Activated T-helper 2 cell treated with anti-CD3 and anti-CD28 coated beads, Interferon-gamma antibody, Interleukin-2, Interleukin-4, amounts not matched to agents 10 μg/mL and 5 μg/mL and 100 μg/mL, durations not matched to agents 14 hours and 24 hours and 36 hours (primary cell): ENCODE data around the gene KCP. TPM values are rescaled to one million over a fixed set of nuclear protein-coding genes. Genes with fewer than 3 reads are reported as not detected.
"Not testable (repeated sequence)": the region's sequence is repeated elsewhere in the genome, so short reads cannot be mapped to it uniquely, and the experiment has no call there.

Source experiments
- DNase-seq: peaks from one replicate; pipeline ENCODE4 v3.0.0; 2021; ENCODE audit warnings: low spot score
- H3K27ac Mint-ChIP-seq: one replicate; pipeline ENCODE4 v1.8.0; 2021; ENCODE audit warnings: mixed read lengths
- H3K27me3 Mint-ChIP-seq: one replicate; pipeline ENCODE4 v1.8.0; 2021; ENCODE audit warnings: low read depth, mixed read lengths
- H3K36me3 Mint-ChIP-seq: one replicate; pipeline ENCODE4 v1.8.0; 2021; ENCODE audit warnings: low read depth, mixed read lengths
- H3K4me1 Mint-ChIP-seq: one replicate; pipeline ENCODE4 v1.8.0; 2021; ENCODE audit warnings: low read depth, mixed read lengths
- H3K4me3 Mint-ChIP-seq: one replicate; pipeline ENCODE4 v1.8.0; 2021; ENCODE audit warnings: low read depth, mild to moderate bottlenecking, moderate library complexity, mixed read lengths
- H3K9me3 Mint-ChIP-seq: one replicate; pipeline ENCODE4 v1.8.0; 2021; ENCODE audit warnings: mixed read lengths
- intact Hi-C: fragments of 100-400 bp; cut with micrococcal nuclease; formaldehyde crosslinking; loops from one replicate; pipeline ENCODE4 v1.15.1; 2023
- total RNA-seq: library from RNA; stranded (reverse); gene quantifications from 2 replicates; pipeline ENCODE4 v1.2.3, GENCODE V29; 2022

KCP gene
- total RNA-seq, 1 donor from 2014 or later, result not detected

DNA sequence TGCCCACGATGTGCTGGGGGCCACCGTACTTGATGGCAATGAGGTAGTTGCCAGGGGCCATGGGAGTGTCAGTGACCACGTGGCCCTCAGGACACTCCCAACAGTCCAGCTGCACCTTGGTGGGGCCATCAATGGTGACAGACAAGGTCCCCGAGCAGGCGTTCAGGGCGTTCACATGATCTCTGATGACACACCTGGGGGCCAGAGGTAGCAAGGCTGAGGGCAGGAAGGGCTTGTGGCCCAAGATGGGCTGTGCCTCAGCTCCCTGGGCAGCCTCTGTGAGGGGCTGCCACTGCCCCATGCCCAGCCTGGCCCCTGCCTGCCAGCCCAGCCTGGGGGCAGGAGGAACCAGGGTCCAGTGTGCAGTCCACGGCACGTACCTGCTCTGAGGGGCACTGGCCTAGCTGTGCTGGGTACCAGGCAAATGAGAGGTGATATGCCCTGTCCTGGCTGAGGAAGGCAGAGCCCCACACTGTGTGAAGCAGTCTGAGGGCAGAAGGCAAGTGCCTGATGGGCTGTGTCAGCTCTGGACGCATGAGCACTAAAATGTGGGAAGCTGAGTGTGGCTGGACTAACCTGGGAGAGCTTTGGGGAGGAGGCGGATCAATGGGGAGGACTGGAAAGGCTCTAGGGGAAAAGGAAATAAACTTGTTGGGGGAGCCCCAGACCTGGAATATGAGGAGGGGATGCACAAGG lies 3.5 kb upstream of the KCP start:
- no peak for DNase-seq
- no peaks in the 10 kb centered on the region for H3K9me3 Mint-ChIP-seq
- H3K4me3 Mint-ChIP-seq, result no peak overlapping the region
- peaks cover 59% of the 10 kb centered on the region for H3K27me3 Mint-ChIP-seq
- H3K4me1 Mint-ChIP-seq, result peaks cover 4% of the 10 kb centered on the region
- no peaks in the 10 kb centered on the region for H3K36me3 Mint-ChIP-seq
- intact Hi-C loops, result no loop called here
- H3K27ac Mint-ChIP-seq, result no peak overlapping the region

DNA sequence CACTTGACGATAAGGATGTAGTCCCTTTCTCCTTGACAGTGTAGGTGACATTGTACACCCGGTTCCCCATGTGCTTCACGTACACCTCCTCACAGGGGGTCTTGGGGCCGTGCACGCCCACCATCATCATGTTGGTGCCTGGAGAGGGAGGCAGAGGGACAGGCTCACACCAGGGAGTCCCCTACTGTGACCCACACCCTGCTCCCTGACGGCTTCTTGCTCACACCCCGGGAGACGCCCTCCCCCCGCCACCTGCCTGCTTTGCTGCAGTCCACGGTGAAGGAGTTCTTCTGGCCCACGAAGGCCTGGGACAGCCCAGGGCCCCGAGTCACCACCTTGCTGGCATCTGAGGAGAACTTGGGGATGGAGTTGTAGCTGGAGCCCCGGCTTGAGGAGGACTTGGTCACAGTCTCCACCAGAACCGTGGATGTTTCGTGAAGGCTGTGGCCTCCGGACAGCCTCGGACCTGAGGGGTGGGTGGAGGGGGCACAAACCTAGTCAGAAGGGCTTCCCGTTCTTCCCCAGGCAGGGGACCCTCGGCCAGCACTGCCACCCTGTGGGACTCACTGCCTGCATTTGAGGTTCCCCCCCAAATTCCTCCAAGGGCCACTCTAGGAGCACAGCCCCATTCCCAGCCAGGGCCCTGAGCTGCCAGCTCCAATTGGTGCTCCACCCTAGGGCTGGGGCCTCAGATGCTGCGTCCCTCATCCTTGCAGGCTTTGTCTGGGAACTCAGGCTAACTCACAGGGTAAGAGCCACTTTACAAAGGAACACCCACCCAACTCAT lies 2.4 kb upstream of the KCP start:
- H3K9me3 Mint-ChIP-seq, H3K4me1 Mint-ChIP-seq: not testable (repeated sequence)

DNA sequence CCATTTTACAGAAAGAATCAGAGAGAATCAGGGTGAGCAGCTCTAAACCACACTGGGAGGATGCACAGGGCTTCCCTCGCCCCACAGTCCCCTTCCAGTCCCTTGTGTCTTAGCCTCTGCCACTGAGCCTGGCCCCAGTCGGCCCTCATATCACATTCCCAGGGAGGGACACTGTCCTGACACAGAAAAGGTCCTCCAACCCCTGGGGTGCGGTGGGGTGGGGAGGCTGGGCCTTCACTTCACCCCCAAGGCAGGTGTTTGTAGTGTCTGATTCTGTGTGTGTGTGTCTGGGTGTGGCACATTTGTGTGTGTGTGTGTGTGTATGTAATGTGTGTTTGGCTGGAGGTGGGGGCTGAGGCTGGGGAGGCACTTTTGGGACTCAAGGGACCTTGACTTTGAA lies 1.8 kb upstream of the KCP start:
- no peak for DNase-seq
- H3K27me3 Mint-ChIP-seq, result peaks cover 53% of the 10 kb centered on the region
- intact Hi-C loops, result no loop called here
- H3K9me3 Mint-ChIP-seq, result no peaks in the 10 kb centered on the region
- H3K36me3 Mint-ChIP-seq, result no peaks in the 10 kb centered on the region
- no peak overlapping the region for H3K4me3 Mint-ChIP-seq
- no peak overlapping the region for H3K27ac Mint-ChIP-seq
- H3K4me1 Mint-ChIP-seq, result peaks cover 4% of the 10 kb centered on the region

More for the DNA sequence above, 2.4 kb upstream of the KCP start:
- peaks cover 54% of the 10 kb centered on the region for H3K27me3 Mint-ChIP-seq
- H3K4me3 Mint-ChIP-seq, DNase-seq, H3K27ac Mint-ChIP-seq, intact Hi-C loops, H3K36me3 Mint-ChIP-seq: not testable (repeated sequence)

- DNase-seq, result no peak
- peaks cover 45% of the 10 kb centered on the region for H3K27me3 Mint-ChIP-seq
- H3K36me3 Mint-ChIP-seq, result no peaks in the 10 kb centered on the region
- H3K9me3 Mint-ChIP-seq, result no peaks in the 10 kb centered on the region
- H3K4me3 Mint-ChIP-seq, result no peak overlapping the region
- H3K4me1 Mint-ChIP-seq, result peaks cover 4% of the 10 kb centered on the region
- intact Hi-C loops, result no loop called here
- H3K27ac Mint-ChIP-seq, result no peak overlapping the region
Measured at GRCh38 chr7:128911423-128912031, 1.0 kb upstream of the KCP start.

- Mint-ChIP-seq H3K4me1 (no peaks in the 10 kb centered on the region), H3K36me3 (no peaks in the 10 kb centered on the region), H3K27me3 (peaks cover 41% of the 10 kb centered on the region), H3K4me3 (no peak overlapping the region), H3K27ac (no peak overlapping the region), H3K9me3 (no peaks in the 10 kb centered on the region)
- no peak for DNase-seq
- intact Hi-C loops, result loop anchor here (10.0 kb wide), 1 partner anchor 305 kb away; no protein-coding TSS in a partner anchor
Measured at GRCh38 chr7:128909625-128910568, 612 bp downstream of the KCP start.

GRCh38 chr7:128908750-128909624 lies 1.5 kb downstream of the KCP start:
- H3K27me3 Mint-ChIP-seq, result peaks cover 35% of the 10 kb centered on the region
- no peaks in the 10 kb centered on the region for H3K9me3 Mint-ChIP-seq
- H3K27ac Mint-ChIP-seq, result no peak overlapping the region
- no peak overlapping the region for H3K4me3 Mint-ChIP-seq
- no peaks in the 10 kb centered on the region for H3K4me1 Mint-ChIP-seq
- intact Hi-C loops, result loop anchor here (10.0 kb wide), 1 partner anchor 306 kb away; no protein-coding TSS in a partner anchor
- no peaks in the 10 kb centered on the region for H3K36me3 Mint-ChIP-seq
- DNase-seq, result no peak

- Mint-ChIP-seq H3K9me3 (no peaks in the 10 kb centered on the region), H3K27me3 (peaks cover 33% of the 10 kb centered on the region), H3K4me1 (no peaks in the 10 kb centered on the region), H3K27ac (no peak overlapping the region), H3K36me3 (no peaks in the 10 kb centered on the region), H3K4me3 (no peak overlapping the region)
- no peak for DNase-seq
- intact Hi-C loops, result loop anchor here (10.0 kb wide), 1 partner anchor 308 kb away; no protein-coding TSS in a partner anchor
Measured at GRCh38 chr7:128906766-128907559, 3.5 kb downstream of the KCP start.

DNA sequence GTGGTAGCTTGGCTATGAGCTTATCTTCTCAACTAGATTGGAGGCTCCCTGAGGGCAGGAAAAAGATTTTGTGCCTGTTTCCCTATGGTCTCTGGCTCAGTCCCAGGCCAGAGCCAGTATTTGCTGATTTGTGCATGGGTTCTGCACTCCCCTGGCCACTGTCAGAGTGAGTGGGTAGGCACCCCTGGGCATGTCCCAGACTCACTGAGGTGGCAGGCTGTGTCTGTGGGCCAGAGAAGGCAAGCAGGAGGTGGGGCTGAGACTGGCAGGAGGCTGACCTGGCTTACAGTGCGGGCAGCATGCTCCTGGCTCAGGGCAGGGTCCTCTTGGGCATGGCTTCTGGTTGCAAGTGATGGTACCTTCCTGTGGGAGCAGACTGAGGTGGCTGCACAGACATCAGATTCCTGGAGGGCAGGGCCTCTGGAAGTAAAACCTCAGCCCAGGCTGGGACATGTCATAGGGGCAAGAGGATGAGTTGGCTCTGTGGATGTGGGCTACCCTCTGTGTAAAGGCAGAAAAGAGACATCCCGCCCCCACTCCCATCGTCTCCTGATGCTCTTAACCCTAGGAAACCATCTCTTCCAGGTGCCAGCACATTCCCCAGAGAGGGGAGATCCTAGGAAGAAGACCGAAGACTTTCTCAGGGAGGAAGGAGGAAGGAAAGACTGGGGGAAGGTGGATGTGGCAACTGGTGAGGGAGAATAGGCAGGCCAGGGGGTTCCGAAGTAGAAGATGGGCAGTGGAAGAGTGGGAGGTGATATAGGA lies 4.3 kb downstream of the KCP start:
- Mint-ChIP-seq H3K4me1 (no peaks in the 10 kb centered on the region), H3K36me3 (no peaks in the 10 kb centered on the region), H3K9me3 (no peaks in the 10 kb centered on the region), H3K4me3 (no peak overlapping the region), H3K27me3 (peaks cover 29% of the 10 kb centered on the region), H3K27ac (no peak overlapping the region)
- intact Hi-C loops, result loop anchor here (10.0 kb wide), 1 partner anchor 309 kb away; no protein-coding TSS in a partner anchor
- no peak for DNase-seq

DNA sequence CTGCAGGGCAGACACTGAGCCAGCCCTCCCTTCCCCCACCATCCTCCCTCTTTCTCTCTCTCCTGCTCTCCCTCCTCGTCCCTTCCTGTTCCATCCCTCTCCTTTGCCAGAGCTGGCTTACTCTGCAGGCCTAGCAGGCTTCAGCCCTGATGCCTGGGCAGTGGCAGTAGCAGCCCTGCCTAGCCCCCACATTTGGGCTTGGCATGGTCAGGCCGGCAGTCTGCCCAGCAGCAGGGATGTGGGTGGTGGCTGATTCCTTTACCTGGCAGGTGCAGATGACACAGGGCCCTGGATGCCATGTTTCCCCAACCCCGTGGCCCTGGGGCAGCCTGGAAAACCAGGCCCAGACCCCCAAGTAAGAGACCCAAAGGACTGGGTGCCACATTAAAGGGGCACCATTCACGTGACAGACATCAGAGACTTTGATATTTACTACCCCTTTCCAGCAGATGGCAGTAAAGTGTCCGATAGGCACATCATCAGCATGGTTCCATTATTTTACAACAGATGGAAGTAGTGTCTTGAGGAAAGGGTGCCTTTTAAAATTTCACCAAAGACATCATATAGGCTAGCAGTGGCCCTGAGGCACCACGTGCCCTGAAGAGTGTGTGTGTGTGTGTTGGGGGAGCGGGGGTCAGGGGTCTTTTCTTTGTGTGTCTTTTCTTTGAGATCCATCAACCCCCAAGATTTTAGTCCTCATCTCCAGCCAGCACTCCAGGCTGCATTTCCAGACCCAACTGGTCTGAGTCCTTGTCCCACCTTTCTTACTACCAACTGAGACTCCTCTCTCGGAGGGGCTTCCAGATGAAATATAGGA lies 5.9 kb downstream of the KCP start:
- Mint-ChIP-seq H3K4me3 (no peak overlapping the region), H3K36me3 (no peaks in the 10 kb centered on the region), H3K4me1 (no peaks in the 10 kb centered on the region), H3K9me3 (peaks cover 5% of the 10 kb centered on the region), H3K27me3 (peaks cover 24% of the 10 kb centered on the region), H3K27ac (no peak overlapping the region)
- DNase-seq, result no peak
- intact Hi-C loops, result loop anchor here (1.0 to 10.0 kb wide), 3 partner anchors 59 to 310 kb away; no protein-coding TSS in a partner anchor
